Measurements from ENCODE around the gene TNFAIP8L2. TPM values are rescaled to one million over a fixed set of nuclear protein-coding genes. Genes with fewer than 3 reads are reported as not detected.
A peak's percentile ranks its signal among the peaks of the same experiment; 100 is the strongest.

TNFAIP8L2 gene
- total RNA-seq, 1 experiment from 2014 or later = not detected

DNA sequence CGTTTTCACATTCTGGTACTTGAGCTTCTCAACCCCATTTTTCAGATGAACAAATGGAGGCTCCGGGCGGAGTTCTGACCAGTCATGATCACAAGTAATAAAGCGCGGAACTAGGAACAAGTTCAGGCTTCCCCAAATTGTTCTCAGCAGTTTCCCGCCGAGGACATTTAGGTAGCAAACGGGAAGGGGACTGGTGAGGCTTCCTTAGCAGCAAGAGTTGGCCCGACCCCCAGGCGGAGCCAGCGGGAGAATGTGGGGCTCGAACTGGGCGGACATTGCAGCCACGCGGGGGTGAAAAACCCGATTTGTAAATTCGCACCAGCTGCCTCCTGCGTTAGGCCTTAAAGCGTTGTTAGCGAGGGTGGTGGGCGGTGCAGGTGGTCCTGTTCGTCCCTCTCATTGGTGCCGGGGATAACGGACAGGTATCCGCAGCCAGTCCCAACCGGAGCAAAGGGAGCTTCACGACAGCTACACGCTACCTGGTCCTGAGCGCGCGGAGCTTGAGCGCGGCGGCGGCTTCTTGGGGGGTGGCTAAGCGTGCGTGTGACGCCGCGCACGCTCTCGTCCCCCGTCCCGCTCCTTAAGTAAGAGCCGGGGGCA is 25.4 kb upstream of the TNFAIP8L2 start:
- Histone ChIP-seq H3K27me3 (replicated peaks; ENCODE audit: insufficient read depth, low read depth, low read length, poor library complexity) (no peaks in the 10 kb centered on the region), H3K27ac (ENCODE audit: low read depth, low read length, poor library complexity, severe bottlenecking) (no peak overlapping the region), H3K4me1 (ENCODE audit: insufficient read depth, low read length, poor library complexity, severe bottlenecking) (no peaks in the 10 kb centered on the region), H3K36me3 (ENCODE audit: insufficient read depth, low read length, poor library complexity, severe bottlenecking) (no peaks in the 10 kb centered on the region), H3K9me3 (ENCODE audit: low read depth, low read length, poor library complexity, severe bottlenecking) (no peaks in the 10 kb centered on the region), H3K4me3 (ENCODE audit: low read depth, low read length, poor library complexity, severe bottlenecking) (no peak overlapping the region)
- peak; percentile 71 for DNase-seq (ENCODE audit: low spot score)
- ChIA-PET CTCF (interaction anchor here (0.5 to 0.6 kb wide), 2 partner anchors 24 to 31 kb away, joined by 3 read pairs; no protein-coding TSS in a partner anchor), POLR2A (ENCODE audit: low non-redundant PET) (no interaction called here)
- no TSS peak for BruUV-seq (replicated peaks)
- intact Hi-C loops (cut with micrococcal nuclease; ENCODE audit: unreplicated experiment) = loop anchor here (5.0 kb wide), 1 partner anchor 34 kb away; no protein-coding TSS in a partner anchor
- no peak for TF ChIP-seq EZH2 (IDR thresholded peaks at IDR 0.05; ENCODE audit: borderline replicate concordance, low read depth, low read length, poor library complexity, severe bottlenecking)
- TF ChIP-seq, protein P1, sequence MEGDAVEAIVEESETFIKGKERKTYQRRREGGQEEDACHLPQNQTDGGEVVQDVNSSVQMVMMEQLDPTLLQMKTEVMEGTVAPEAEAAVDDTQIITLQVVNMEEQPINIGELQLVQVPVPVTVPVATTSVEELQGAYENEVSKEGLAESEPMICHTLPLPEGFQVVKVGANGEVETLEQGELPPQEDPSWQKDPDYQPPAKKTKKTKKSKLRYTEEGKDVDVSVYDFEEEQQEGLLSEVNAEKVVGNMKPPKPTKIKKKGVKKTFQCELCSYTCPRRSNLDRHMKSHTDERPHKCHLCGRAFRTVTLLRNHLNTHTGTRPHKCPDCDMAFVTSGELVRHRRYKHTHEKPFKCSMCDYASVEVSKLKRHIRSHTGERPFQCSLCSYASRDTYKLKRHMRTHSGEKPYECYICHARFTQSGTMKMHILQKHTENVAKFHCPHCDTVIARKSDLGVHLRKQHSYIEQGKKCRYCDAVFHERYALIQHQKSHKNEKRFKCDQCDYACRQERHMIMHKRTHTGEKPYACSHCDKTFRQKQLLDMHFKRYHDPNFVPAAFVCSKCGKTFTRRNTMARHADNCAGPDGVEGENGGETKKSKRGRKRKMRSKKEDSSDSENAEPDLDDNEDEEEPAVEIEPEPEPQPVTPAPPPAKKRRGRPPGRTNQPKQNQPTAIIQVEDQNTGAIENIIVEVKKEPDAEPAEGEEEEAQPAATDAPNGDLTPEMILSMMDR (conservative IDR thresholded peaks at IDR 0.05; ENCODE audit: low read depth, low read length) = no peak

DNA sequence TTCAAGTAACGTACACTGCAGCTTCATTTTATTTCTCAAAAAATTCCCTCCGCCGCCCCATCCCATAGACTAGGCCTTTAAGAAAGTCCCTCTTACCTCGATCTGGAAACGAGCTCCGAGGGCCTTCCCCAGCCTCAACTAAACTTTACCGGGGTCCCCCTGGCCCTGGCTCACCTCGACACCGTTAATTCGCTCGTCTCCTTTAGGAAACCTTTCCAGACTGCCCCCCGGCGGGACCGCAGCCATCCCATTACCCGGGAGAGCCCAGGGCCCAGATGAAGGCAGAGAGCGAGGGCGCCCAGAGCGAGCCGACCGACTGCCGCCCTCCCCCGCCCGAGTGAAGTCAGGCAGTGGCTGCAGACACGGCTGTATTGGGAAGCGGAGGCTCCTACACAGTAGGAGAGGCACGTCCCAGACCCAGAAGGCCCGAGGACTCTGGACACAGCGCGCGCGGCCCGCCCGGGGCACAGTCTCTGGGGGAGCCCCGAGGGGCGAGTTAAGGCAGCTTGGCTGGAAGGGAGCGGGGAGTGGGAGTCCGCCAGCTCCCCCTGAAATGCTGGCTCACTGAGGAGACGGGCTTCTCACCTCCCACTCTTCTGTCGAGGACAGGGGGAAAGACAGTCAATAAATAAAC is 24.6 kb upstream of the TNFAIP8L2 start:
- no peak for DNase-seq (ENCODE audit: low spot score)
- BruUV-seq (replicated peaks) = no TSS peak
- POLR2A ChIA-PET (ENCODE audit: low non-redundant PET) = no interaction called here
- CTCF ChIA-PET = interaction anchor here (0.5 to 0.6 kb wide), 2 partner anchors 23 to 32 kb away, joined by 3 read pairs; no protein-coding TSS in a partner anchor
- H3K36me3 ChIP-seq (ENCODE audit: insufficient read depth, low read length, poor library complexity, severe bottlenecking) = no peaks in the 10 kb centered on the region
- H3K9me3 ChIP-seq (ENCODE audit: low read depth, low read length, poor library complexity, severe bottlenecking) = no peaks in the 10 kb centered on the region
- H3K4me1 ChIP-seq (ENCODE audit: insufficient read depth, low read length, poor library complexity, severe bottlenecking) = no peaks in the 10 kb centered on the region
- no peak overlapping the region for H3K27ac ChIP-seq (ENCODE audit: low read depth, low read length, poor library complexity, severe bottlenecking)
- no peak overlapping the region for H3K4me3 ChIP-seq (ENCODE audit: low read depth, low read length, poor library complexity, severe bottlenecking)
- TF ChIP-seq EZH2 (IDR thresholded peaks at IDR 0.05; ENCODE audit: borderline replicate concordance, low read depth, low read length, poor library complexity, severe bottlenecking) = no peak
- TF ChIP-seq, protein P1 (conservative IDR thresholded peaks at IDR 0.05; ENCODE audit: low read depth, low read length) = no peak
- H3K27me3 ChIP-seq (replicated peaks; ENCODE audit: insufficient read depth, low read depth, low read length, poor library complexity) = no peaks in the 10 kb centered on the region
- intact Hi-C loops (cut with micrococcal nuclease; ENCODE audit: unreplicated experiment) = loop anchor here (5.0 kb wide), 1 partner anchor 35 kb away; no protein-coding TSS in a partner anchor

DNA sequence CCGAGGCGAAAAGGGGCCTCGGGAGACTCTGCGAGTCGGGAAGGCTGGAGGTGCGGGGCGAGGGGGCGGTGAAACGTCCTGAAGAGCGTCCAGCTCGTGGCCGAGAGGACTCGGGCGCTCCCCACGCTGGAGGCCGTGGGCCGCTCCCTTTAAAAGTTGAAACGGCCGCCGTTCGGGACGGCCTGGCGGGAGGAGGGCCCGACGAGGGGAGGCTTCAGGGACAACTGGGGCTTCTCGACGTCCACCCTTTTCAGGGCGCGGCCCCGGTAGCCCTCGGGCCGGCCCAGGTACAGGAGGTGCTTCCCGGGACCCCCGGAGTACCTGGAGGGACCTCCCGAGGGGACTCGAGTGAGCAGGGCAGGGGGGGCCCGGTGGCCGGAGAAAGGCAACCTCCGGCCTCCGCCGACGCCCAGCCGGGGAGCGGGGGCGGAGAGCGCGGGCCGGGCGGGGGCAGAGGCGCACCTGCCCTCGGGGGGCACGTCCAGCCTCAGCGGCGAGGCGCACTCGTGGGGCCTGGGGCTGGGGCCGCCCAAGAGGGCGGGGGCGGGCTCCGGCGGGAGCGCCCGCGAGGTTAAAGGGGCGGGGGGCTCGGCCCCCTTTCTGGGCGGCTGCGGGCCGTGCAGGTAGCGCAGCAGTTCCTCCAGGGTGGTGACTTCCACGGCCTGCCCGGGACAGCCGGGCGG is 24.0 kb upstream of the TNFAIP8L2 start:
- H3K36me3 ChIP-seq (ENCODE audit: insufficient read depth, low read length, poor library complexity, severe bottlenecking) = no peaks in the 10 kb centered on the region
- no peaks in the 10 kb centered on the region for H3K9me3 ChIP-seq (ENCODE audit: low read depth, low read length, poor library complexity, severe bottlenecking)
- TF ChIP-seq, protein P1 (conservative IDR thresholded peaks at IDR 0.05; ENCODE audit: low read depth, low read length) = no peak
- no peak for TF ChIP-seq EZH2 (IDR thresholded peaks at IDR 0.05; ENCODE audit: borderline replicate concordance, low read depth, low read length, poor library complexity, severe bottlenecking)
- no peaks in the 10 kb centered on the region for H3K4me1 ChIP-seq (ENCODE audit: insufficient read depth, low read length, poor library complexity, severe bottlenecking)
- intact Hi-C loops (cut with micrococcal nuclease; ENCODE audit: unreplicated experiment) = loop anchor here (5.0 kb wide), 1 partner anchor 35 kb away; no protein-coding TSS in a partner anchor
- DNase-seq (ENCODE audit: low spot score) = no peak
- no peak overlapping the region for H3K4me3 ChIP-seq (ENCODE audit: low read depth, low read length, poor library complexity, severe bottlenecking)
- ChIA-PET POLR2A (ENCODE audit: low non-redundant PET) (no interaction called here), CTCF (no interaction called here)
- H3K27ac ChIP-seq (ENCODE audit: low read depth, low read length, poor library complexity, severe bottlenecking) = no peak overlapping the region
- no peaks in the 10 kb centered on the region for H3K27me3 ChIP-seq (replicated peaks; ENCODE audit: insufficient read depth, low read depth, low read length, poor library complexity)
- no TSS peak for BruUV-seq (replicated peaks)

Measured in A673 (cell line).